Thymus (tissue), 11 donors: ENCODE results near the gene CCDC8. TPM values are rescaled to one million over a fixed set of nuclear protein-coding genes. Genes with fewer than 3 reads are reported as not detected.
"Not testable (repeated sequence)": the region's sequence is repeated elsewhere in the genome, so short reads cannot be mapped to it uniquely, and the experiment has no call there.

Experiments used
- DNase-seq, 9 donors: peaks; one replicate each; pipeline ENCODE4 v3.0.0-alpha.2; 2013; ENCODE audit warnings: low spot score in 9 of 9, low read depth in 6 of 9, missing footprints in 1 of 9
- H3K27ac ChIP-seq, 2 donors: one replicate each; pipeline ENCODE4 v1.5.1; 2013; ENCODE audit warnings: control low read depth in 1 of 2, low read depth in 1 of 2, low read length in 1 of 2, mild to moderate bottlenecking in 1 of 2, moderate library complexity in 1 of 2
- H3K27me3 ChIP-seq, 2 donors: one replicate each; pipeline ENCODE4 v1.5.1; 2013; ENCODE audit warnings: low read length in 1 of 2; ENCODE audit not compliant: control insufficient read depth in 2 of 2, insufficient read depth in 1 of 2
- H3K36me3 ChIP-seq, 2 donors: one replicate each; pipeline ENCODE4 v1.5.1; 2013; ENCODE audit warnings: low read length in 1 of 2, mild to moderate bottlenecking in 1 of 2, moderate library complexity in 1 of 2; ENCODE audit not compliant: control insufficient read depth in 2 of 2, insufficient read depth in 2 of 2
- H3K4me1 ChIP-seq, 2 donors: one replicate each; pipeline ENCODE4 v1.5.1; 2013; ENCODE audit warnings: low read length in 2 of 2; ENCODE audit not compliant: control insufficient read depth in 2 of 2, insufficient read depth in 2 of 2
- H3K4me3 ChIP-seq, 2 donors: one replicate each; pipeline ENCODE4 v1.5.1; 2013; ENCODE audit warnings: low read length in 2 of 2, control low read depth in 1 of 2, mild to moderate bottlenecking in 1 of 2
- H3K9me3 ChIP-seq, 2 donors: one replicate each; pipeline ENCODE4 v1.5.1; 2013; ENCODE audit warnings: low read length in 1 of 2, mild to moderate bottlenecking in 1 of 2; ENCODE audit not compliant: control insufficient read depth in 2 of 2, insufficient read depth in 1 of 2
- WGBS: extraction: QIAGEN DNeasy Blood & Tissue Kit; methylation state at CpG from one replicate; pipeline ENCODE4 v1.1.7; 2013; 5-methylcytosine and 5-hydroxymethylcytosine counted together
- polyA plus RNA-seq: library from polyadenylated mRNA; stranded (reverse); fragments of 200-250 nt; gene quantifications from one replicate; pipeline ENCODE4 v1.2.3, GENCODE V29; 2013
- total RNA-seq: library from RNA; stranded (reverse); fragments of 120-200 nt; gene quantifications from one replicate; pipeline ENCODE4 v1.2.4, GENCODE V29; 2013
- donor health status: healthy.

Gene CCDC8
- total and polyA plus RNA-seq, 2 donors: 8.6 to 10.3 TPM

DNA sequence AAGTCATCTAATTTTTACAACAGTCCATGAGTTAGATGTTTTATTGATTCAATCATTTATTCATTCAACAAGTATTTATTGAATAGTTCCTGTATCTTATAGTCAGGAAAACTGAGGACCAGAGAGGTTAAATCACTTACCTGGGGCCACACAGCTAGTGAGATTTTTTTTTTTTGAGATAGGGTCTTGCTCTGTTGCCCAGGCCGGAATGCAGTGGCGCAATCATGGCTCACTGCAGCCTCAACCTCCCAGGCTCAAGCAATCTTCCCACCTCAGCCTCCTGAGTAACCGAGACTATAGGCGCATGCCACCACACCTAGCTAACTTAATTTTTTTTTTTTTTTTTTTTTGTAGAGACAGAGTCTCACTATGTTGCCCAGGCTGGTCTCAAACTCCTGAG, 22.3 kb upstream of the CCDC8 start:
- H3K9me3 ChIP-seq, H3K4me3 ChIP-seq, DNase-seq, H3K27ac ChIP-seq, H3K4me1 ChIP-seq, H3K36me3 ChIP-seq: not testable (repeated sequence)
- peaks cover 0 to 11% of the 10 kb centered on the region in 2 donors for H3K27me3 ChIP-seq
- WGBS: 98% methylated on average over 4 of the region's 4 CpGs

DNA sequence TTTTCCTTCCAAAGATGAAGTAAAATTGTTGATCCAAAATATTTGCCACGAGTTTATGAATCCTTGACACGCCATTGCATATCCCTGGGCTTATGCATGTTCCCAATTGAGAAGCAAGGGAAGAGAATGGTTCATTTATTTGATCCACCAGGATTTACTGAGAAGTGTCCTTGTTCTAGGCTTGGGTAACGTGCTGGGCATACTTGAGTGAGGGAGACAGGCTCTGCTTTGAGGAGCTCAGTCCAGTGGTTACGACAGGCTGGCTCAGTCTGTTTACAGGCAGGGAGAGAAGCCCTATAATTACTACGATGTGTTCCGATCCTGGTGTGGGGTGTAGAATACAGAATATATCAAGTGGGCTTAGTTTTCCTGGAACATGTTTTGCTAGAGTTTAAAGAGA, 21.6 kb upstream of the CCDC8 start:
- Histone ChIP-seq H3K27me3 (peaks cover 0 to 15% of the 10 kb centered on the region in 2 donors), H3K9me3 (no peaks in the 10 kb centered on the region), H3K4me3 (no peak overlapping the region), H3K4me1 (no peaks in the 10 kb centered on the region), H3K36me3 (no peaks in the 10 kb centered on the region), H3K27ac (no peak overlapping the region)
- DNase-seq: no peak
- 62% methylated on average over 6 of the region's 6 CpGs for WGBS

DNA sequence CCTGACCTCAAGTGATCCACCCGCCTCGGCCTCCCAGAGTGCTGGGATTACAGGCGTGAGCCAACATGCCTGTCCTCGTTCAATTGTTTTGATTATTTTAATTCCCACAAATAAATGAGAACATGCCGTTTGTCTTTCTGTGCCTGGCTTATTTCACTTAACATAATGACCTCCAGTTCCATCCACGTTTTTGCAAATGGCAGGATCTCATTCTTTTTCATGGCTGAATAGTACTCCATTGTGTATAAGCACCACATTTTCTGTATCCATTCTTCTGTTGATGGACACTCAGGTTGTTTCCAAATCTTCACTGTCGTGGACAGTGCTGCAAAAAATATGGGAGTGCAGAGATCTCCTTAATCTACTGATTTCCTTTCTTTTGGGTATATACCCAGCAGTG, 20.1 kb upstream of the CCDC8 start:
- not testable (repeated sequence) for H3K4me3 ChIP-seq, H3K36me3 ChIP-seq, DNase-seq, H3K9me3 ChIP-seq, H3K4me1 ChIP-seq, H3K27ac ChIP-seq
- peaks cover 7 to 29% of the 10 kb centered on the region in 2 donors for H3K27me3 ChIP-seq
- 82% methylated on average over 7 of the region's 7 CpGs for WGBS

DNA sequence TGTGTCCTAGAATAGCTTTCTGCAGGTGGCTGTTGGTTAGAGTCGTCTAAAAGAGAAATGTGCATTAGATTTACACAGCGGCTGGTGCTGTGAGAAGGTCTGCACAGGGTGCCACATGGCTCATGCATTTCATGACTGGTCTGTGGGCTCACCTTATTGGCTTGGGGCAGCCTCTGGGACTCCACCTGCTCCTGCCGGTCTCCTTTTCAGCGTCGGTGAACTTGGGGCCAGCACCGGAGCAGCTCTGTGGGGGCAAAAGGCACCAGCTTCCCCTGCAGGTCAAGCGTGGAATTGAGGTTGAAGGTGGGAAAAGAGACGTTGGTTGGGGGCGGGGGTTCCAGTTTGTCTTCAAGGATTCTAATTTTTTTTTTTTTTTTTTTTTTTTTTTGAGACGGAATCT, 18.5 kb upstream of the CCDC8 start:
- no peak for DNase-seq
- H3K27me3 ChIP-seq: peaks cover 22 to 46% of the 10 kb centered on the region in 2 donors
- no peaks in the 10 kb centered on the region for H3K36me3 ChIP-seq
- no peak overlapping the region for H3K4me3 ChIP-seq
- H3K4me1 ChIP-seq: peaks cover 0 to 7% of the 10 kb centered on the region in 2 donors
- no peaks in the 10 kb centered on the region for H3K9me3 ChIP-seq
- no peak overlapping the region for H3K27ac ChIP-seq
- WGBS: 44% methylated on average over 10 of the region's 10 CpGs

DNA sequence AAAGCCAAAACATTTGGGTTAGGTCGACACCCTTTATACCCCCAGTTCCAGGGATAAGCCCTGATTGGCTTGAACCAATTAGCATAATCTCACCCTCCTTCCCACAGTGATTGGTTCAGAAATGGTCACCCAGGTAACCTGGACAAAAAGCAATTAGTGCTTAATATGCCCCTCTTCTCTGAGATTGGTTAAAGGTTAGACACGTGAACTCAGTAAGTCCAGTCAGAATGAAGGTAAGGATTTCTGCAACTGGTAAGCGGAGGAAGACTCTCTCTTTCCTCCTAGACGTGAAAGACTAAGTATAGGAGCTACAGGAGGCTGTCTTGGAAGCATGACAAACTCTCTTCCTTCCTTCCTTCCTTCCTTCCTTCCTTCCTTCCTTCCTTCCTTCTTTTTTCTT, 16.6 kb upstream of the CCDC8 start:
- Histone ChIP-seq H3K27ac (no peak overlapping the region), H3K27me3 (peaks cover 36 to 63% of the 10 kb centered on the region in 2 donors), H3K36me3 (no peaks in the 10 kb centered on the region), H3K4me3 (no peak overlapping the region), H3K4me1 (peaks cover 0 to 8% of the 10 kb centered on the region in 2 donors), H3K9me3 (no peaks in the 10 kb centered on the region)
- no peak for DNase-seq
- 83% methylated on average over 4 of the region's 4 CpGs for WGBS

DNA sequence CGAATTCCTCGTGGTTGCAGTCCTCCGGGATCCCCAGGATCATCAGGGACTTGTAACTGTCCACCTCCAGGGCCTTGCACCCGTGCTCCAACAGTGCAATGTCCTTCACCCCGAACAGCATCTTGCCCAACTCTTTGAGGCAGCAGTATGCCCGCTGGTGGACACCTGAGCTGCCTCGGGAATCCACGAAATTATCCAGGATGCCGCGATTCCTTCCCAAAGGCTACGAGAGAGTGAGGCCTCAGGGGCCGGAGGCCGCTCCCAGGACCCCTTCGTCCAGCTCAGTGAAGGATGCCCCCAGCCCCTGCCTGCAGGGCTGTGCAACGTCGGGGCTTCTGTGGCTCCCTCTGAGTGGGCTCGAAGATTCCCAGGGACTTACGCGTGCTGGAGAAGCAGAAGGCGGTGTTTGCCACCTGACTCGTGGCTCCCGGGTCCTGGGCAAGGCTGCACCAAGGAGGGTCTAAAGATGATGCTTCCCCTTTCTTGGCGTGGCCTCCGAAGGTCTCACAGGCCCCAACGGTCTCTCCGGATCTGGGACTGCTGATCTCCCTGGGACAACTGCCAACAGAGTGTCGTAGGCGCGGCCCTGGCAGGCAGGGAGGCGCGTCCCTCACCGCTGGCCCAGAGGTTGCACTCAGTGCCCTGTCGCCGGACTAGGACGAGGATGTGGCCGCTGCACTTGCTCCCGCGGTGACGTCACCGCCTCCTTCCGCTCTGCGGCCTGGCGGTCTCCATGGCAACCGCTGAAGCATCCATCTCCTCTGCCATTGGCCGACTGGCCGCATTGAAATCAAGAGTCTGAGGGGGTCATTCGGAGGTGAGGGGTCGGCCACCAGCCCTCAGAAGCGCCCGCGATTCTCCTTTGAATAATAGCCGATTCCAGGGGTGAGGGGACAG, 15.1 kb upstream of the CCDC8 start, which contains the start of gene PNMA8C:
Gene PNMA8C, minus strand, starts transcription at position 698 of the 897 bp plus-strand sequence. Its CDS starts 577 bp downstream, at position 121.
- peaks cover 38 to 71% of the 10 kb centered on the region in 2 donors for H3K27me3 ChIP-seq
- H3K36me3 ChIP-seq: no peaks in the 10 kb centered on the region
- peaks cover 0 to 8% of the 10 kb centered on the region in 2 donors for H3K4me1 ChIP-seq
- no peak within 1 kb of the TSS for H3K27ac ChIP-seq
- no peak within 1 kb of the TSS for H3K4me3 ChIP-seq
- no peak for DNase-seq
- 29% methylated on average over 52 of the region's 52 CpGs for WGBS
- no peaks in the 10 kb centered on the region for H3K9me3 ChIP-seq

DNA sequence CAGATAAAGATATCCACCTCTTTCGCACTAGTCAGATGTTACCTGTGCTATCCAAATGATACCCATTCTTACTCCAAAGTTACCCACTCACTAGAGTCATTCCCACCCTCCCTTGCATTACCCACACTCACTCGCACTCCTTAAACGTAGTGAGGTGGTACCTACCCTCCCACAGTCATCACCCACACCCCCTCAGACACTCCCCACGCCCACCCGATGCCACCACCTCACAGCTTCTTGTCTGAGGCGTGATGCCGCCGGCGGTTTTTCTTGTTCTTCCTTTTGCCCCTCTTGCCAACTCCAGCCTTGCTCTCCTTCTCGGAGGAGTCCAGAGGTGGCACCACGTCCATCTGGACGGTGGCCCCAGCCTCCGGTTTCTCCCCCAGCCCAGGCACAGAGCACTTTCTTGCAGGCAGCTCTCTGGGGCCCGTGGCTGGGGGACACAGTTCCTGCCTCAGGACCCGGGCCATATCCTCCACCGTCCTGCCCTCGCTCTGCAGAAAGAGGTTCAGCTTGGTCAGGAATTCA, 14.2 kb upstream of the CCDC8 start:
- WGBS: 89% methylated on average over 17 of the region's 17 CpGs
- DNase-seq: no peak
- peaks cover 38 to 74% of the 10 kb centered on the region in 2 donors for H3K27me3 ChIP-seq

DNA sequence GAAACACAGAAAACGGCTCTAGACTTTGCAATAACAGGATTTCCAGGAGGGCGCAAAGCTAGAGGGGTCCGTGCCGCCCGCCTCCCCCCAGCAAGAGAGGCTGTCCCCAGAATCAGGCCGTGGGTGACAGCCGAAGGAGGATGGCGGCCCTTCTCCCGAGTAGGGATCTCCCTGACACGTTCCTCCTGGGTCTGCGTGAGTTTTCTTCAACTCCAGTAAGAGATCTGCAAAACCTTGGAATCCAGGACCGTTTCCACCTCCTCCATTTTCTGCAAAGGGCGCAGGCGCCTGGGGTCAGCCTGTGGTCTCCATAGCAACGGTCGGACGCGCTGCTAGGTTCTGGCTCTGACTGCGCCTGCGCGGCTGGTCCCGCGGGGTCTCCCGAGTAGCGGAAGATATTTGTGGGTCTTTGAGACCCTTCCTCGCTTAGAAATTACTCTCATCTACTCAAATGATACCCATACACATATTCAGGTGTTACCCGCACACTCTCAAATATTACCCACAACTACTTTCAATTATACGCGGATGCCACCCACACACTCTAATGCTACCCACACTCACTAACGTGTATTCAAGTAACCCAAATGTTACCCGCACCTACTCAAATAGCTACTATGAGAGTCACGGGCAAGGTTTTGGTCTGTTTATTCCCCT, 13.3 kb upstream of the CCDC8 start:
- Histone ChIP-seq H3K27ac (peak overlapping the region in 1 of 2 donors; percentile 31), H3K9me3 (no peaks in the 10 kb centered on the region), H3K36me3 (no peaks in the 10 kb centered on the region), H3K4me3 (peak overlapping the region; percentile 37 to 40), H3K27me3 (peaks cover 38 to 70% of the 10 kb centered on the region in 2 donors), H3K4me1 (peaks cover 0 to 8% of the 10 kb centered on the region in 2 donors)
- 5% methylated on average over 32 of the region's 32 CpGs for WGBS
- DNase-seq: peak in 3 of 9 donors; percentile 17 to 42 (median 36)

More for the DNA sequence above, 14.2 kb upstream of the CCDC8 start:
- Histone ChIP-seq H3K4me3 (no peak overlapping the region), H3K27ac (no peak overlapping the region), H3K4me1 (peaks cover 0 to 8% of the 10 kb centered on the region in 2 donors), H3K36me3 (no peaks in the 10 kb centered on the region), H3K9me3 (no peaks in the 10 kb centered on the region)

DNA sequence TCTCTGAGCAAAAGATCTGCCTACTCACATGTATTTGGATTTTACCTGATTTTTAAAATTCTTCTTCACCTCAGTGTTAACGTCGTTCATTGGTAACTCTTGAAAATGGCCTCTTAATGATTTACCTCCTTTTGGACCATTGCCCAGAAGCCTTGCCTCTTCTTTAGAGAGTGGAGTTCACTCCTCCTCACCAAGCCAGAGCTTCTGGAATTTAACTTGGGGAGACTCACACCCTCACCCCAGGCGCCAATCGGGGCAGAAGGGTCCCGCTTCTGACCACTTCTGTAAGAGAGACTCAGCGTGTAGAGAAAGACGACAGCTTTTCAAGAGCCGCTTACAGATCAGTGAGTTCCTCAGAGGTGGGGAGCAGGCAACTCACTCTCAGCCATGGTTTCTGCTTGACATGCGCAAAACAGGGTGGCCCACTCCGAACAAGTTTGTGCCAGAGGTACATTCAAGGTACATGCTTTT, 12.7 kb upstream of the CCDC8 start:
- no peak overlapping the region for H3K27ac ChIP-seq
- no peak for DNase-seq
- H3K36me3 ChIP-seq: no peaks in the 10 kb centered on the region
- H3K9me3 ChIP-seq: no peaks in the 10 kb centered on the region
- peaks cover 38 to 67% of the 10 kb centered on the region in 2 donors for H3K27me3 ChIP-seq
- peak overlapping the region; percentile 37 to 40 for H3K4me3 ChIP-seq
- WGBS: 3% methylated on average over 10 of the region's 10 CpGs
- peaks cover 0 to 8% of the 10 kb centered on the region in 2 donors for H3K4me1 ChIP-seq
